Measurements from ENCODE around the gene TMEM170B.

TMEM170B gene

GRCh38 chr6:11606332-11606731, 68.8 kb downstream of the TMEM170B start:
- H3K27ac Mint-ChIP-seq, result no peak overlapping the region
- H3K36me3 Mint-ChIP-seq (ENCODE audit: low read depth), result no peaks in the 10 kb centered on the region
- H3K4me1 Mint-ChIP-seq (ENCODE audit: low read depth), result no peaks in the 10 kb centered on the region
- H3K9me3 Mint-ChIP-seq, result no peaks in the 10 kb centered on the region
- H3K27me3 Mint-ChIP-seq (ENCODE audit: low read depth), result peaks cover 12% of the 10 kb centered on the region
- no peak for DNase-seq (ENCODE audit: low spot score)
- H3K4me3 Mint-ChIP-seq, result no peak overlapping the region

GRCh38 chr6:11607383-11607782, 69.8 kb downstream of the TMEM170B start:
- Mint-ChIP-seq H3K9me3 (no peaks in the 10 kb centered on the region), H3K27me3 (ENCODE audit: low read depth) (peaks cover 10% of the 10 kb centered on the region), H3K4me1 (ENCODE audit: low read depth) (no peaks in the 10 kb centered on the region), H3K36me3 (ENCODE audit: low read depth) (no peaks in the 10 kb centered on the region), H3K27ac (no peak overlapping the region), H3K4me3 (no peak overlapping the region)
- DNase-seq (ENCODE audit: low spot score), result no peak

DNA sequence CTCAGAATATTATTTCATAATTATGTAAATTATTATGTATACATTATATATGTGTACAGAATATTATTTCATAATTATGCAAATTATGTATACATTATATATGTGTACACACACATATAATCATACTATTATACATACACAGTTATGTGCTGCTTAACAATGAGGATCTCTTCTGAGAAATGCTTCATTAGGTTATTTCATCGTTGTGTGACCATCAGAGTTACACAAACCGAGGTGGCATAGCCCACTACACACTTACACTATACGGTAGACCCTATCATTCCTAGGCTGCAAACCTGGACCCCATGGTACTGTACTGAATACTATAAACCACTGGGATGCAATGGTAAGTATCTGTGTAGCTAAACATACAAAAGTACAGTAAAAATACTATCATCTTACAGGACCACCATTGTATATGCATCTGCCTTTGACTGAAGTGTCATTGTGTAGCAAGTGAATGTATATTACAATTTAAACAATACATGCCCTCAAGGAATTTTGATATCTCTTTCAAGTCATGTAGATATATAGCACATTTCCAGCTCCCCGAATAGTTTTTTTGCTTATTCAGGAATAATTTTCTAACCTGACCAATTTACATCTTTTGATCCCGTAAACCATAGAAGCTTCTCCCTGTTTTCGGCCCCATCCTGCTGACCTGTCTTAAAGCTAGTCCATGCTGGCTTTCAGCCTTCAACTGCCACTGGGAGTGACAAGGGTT, 71.2 kb downstream of the TMEM170B start:
- Mint-ChIP-seq H3K27ac (no peak overlapping the region), H3K9me3 (no peaks in the 10 kb centered on the region), H3K36me3 (ENCODE audit: low read depth) (no peaks in the 10 kb centered on the region), H3K4me1 (ENCODE audit: low read depth) (no peaks in the 10 kb centered on the region), H3K27me3 (ENCODE audit: low read depth) (peaks cover 5% of the 10 kb centered on the region), H3K4me3 (no peak overlapping the region)
- no peak for DNase-seq (ENCODE audit: low spot score)

GRCh38 chr6:11609324-11610071, 71.9 kb downstream of the TMEM170B start:
- DNase-seq (ENCODE audit: low spot score), result no peak
- H3K27ac Mint-ChIP-seq, result no peak overlapping the region

DNA sequence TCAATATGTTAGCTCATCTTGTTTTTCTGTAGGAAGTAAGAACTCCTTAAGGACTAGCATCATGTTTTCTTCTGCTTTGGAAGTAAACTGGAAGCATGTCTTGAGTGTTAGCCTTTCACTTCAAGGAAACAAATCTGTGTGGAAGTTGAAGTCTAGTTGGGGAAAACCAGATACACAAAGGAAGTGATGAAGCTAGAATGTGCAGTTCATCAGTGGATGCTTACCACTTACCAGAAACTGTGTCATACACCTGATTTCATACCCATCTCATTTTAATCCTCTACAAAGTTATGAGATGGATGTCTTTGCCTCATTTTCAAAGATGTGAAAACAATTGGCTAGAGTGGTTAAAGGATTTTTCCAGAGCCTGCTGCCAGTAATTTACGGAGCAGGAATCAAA, 75.8 kb downstream of the TMEM170B start:
- Mint-ChIP-seq H3K9me3 (no peaks in the 10 kb centered on the region), H3K27me3 (ENCODE audit: low read depth) (no peaks in the 10 kb centered on the region), H3K36me3 (ENCODE audit: low read depth) (no peaks in the 10 kb centered on the region), H3K4me3 (no peak overlapping the region), H3K4me1 (ENCODE audit: low read depth) (no peaks in the 10 kb centered on the region), H3K27ac (no peak overlapping the region)
- DNase-seq (ENCODE audit: low spot score), result no peak

More at GRCh38 chr6:11609324-11610071, 71.9 kb downstream of the TMEM170B start:
- Mint-ChIP-seq H3K4me3 (no peak overlapping the region), H3K9me3 (no peaks in the 10 kb centered on the region), H3K36me3 (ENCODE audit: low read depth) (no peaks in the 10 kb centered on the region), H3K27me3 (ENCODE audit: low read depth) (peaks cover under 1% of the 10 kb centered on the region), H3K4me1 (ENCODE audit: low read depth) (no peaks in the 10 kb centered on the region)

- Mint-ChIP-seq H3K27me3 (ENCODE audit: low read depth) (no peaks in the 10 kb centered on the region), H3K36me3 (ENCODE audit: low read depth) (no peaks in the 10 kb centered on the region), H3K4me1 (ENCODE audit: low read depth) (no peaks in the 10 kb centered on the region), H3K9me3 (no peaks in the 10 kb centered on the region), H3K4me3 (no peak overlapping the region), H3K27ac (no peak overlapping the region)
- DNase-seq (ENCODE audit: low spot score), result no peak
Measured at GRCh38 chr6:11613858-11614257, 76.3 kb downstream of the TMEM170B start.

DNA sequence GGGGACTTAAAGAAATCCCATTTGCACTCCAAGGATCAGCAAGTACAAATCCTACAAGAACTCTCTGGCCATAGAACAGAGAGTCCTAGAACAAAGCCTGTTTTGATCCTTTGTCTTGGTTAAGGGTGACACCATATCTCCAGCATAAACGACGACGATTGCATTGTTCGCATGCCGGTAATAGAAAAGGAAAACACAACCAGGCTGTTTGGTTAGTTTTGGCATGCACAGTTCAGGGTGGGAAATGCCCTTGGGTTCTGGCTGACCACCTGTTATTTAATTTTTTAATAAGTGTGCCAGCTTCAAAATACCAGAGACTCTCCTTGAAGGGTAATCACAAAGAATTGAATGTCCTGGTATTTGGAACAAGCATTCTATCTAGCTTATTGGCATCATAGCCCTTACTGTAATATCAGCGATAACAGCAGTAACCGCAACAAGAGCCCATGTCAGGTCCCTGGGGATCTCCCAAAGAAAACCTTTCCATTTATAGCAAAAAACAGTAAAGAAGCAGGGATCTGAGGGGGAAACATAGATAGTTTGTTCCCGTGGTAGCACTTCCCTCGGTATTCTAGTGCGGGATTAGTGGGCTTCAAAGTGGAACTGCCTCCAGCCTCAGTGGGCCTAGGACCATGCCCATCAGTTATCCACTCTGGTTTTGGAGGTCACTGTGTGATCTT, 77.1 kb downstream of the TMEM170B start:
- no peak for DNase-seq (ENCODE audit: low spot score)
- Mint-ChIP-seq H3K4me1 (ENCODE audit: low read depth) (no peaks in the 10 kb centered on the region), H3K4me3 (no peak overlapping the region), H3K9me3 (no peaks in the 10 kb centered on the region), H3K36me3 (ENCODE audit: low read depth) (no peaks in the 10 kb centered on the region), H3K27me3 (ENCODE audit: low read depth) (no peaks in the 10 kb centered on the region), H3K27ac (no peak overlapping the region)

DNA sequence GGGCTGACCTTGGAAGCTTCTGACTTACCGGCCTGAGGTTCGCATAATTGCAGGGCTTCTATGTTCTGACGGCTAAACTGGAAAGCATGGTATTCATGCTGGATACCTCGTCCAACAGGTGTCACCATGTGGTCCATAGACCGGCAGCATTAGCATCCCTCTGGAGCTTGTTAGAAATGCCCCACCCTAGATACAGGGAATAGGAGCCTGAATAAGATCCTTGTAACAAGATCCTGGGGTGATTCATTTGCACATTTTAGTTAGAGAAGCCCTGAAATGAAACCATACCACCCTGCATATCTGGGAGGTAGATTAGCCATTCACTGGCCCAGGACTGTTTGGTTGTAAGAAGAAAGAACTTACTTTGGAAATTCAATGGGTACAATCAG, 77.7 kb downstream of the TMEM170B start:
- no peak for DNase-seq (ENCODE audit: low spot score)
- Mint-ChIP-seq H3K27me3 (ENCODE audit: low read depth) (no peaks in the 10 kb centered on the region), H3K4me3 (no peak overlapping the region), H3K27ac (no peak overlapping the region), H3K9me3 (no peaks in the 10 kb centered on the region), H3K36me3 (ENCODE audit: low read depth) (no peaks in the 10 kb centered on the region), H3K4me1 (ENCODE audit: low read depth) (no peaks in the 10 kb centered on the region)

DNA sequence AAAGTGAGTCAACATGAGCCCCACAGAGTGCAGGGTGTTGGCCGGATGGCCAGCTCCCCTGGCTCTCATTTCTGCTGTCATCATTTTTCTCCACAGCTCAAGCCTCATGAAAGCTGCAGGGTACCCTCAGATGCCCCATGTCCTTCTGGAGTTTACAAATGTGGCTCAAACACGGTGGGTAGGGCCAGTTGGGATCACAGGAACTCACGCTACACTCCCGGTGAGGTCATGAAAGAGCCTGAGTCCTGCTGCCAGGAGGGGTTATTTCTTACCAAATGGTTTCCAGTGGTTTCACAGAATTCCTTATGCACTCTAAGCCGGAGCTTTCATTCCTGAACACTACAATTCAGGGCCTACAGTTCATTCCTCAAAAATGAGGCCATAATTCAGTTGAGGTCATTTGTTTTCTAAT, 78.7 kb downstream of the TMEM170B start:
- Mint-ChIP-seq H3K4me1 (ENCODE audit: low read depth) (no peaks in the 10 kb centered on the region), H3K4me3 (no peak overlapping the region), H3K36me3 (ENCODE audit: low read depth) (no peaks in the 10 kb centered on the region), H3K27me3 (ENCODE audit: low read depth) (no peaks in the 10 kb centered on the region), H3K27ac (no peak overlapping the region), H3K9me3 (no peaks in the 10 kb centered on the region)
- DNase-seq (ENCODE audit: low spot score), result no peak

GRCh38 chr6:11618533-11618932, 81.0 kb downstream of the TMEM170B start:
- no peak for DNase-seq (ENCODE audit: low spot score)
- Mint-ChIP-seq H3K27ac (no peak overlapping the region), H3K9me3 (no peaks in the 10 kb centered on the region), H3K27me3 (ENCODE audit: low read depth) (no peaks in the 10 kb centered on the region), H3K4me3 (no peak overlapping the region), H3K36me3 (ENCODE audit: low read depth) (no peaks in the 10 kb centered on the region), H3K4me1 (ENCODE audit: low read depth) (no peaks in the 10 kb centered on the region)

DNA sequence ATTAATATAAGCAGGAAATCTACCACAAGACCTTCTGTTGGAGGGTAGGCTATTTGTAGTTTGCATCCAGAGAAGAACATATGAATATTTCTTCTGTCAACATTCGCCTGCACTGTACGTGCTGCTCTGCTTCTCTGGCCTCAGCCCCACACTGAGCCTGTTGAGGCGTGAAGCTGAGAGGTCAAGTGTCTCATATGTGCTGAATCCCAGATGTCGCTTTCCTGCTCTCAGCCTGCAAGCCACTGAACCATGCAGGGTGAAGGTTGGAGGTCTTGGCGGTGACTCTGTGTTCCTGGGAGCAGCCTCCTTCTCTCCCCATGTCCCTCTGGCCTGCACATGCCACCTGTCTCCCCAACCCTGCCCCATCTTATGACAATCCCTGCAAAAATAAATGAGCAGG, 83.6 kb downstream of the TMEM170B start:
- no peak overlapping the region for H3K27ac Mint-ChIP-seq
- no peak for DNase-seq (ENCODE audit: low spot score)
- no peaks in the 10 kb centered on the region for H3K9me3 Mint-ChIP-seq
- H3K4me1 Mint-ChIP-seq (ENCODE audit: low read depth), result no peaks in the 10 kb centered on the region
- H3K36me3 Mint-ChIP-seq (ENCODE audit: low read depth), result no peaks in the 10 kb centered on the region
- no peaks in the 10 kb centered on the region for H3K27me3 Mint-ChIP-seq (ENCODE audit: low read depth)
- H3K4me3 Mint-ChIP-seq, result no peak overlapping the region

DNA sequence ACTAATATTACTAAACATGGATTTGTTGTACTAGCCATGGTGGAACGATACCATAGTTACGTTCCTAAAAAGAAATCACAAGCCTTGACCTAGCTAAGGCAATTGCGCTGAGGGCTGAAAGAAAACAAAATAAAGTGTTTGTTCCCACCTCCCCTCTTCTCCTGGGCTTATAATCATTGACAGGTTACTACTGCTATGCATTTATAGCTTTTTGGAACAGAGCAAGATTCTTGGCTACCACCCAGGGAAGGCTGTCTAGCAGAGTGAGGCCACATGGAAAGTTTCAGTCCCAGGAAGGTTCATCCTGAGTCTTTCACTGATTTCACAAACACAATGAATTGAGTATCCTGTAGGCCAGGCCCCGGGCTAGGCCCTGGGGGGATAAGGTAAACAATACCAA, 84.6 kb downstream of the TMEM170B start:
- Mint-ChIP-seq H3K4me1 (ENCODE audit: low read depth) (no peaks in the 10 kb centered on the region), H3K27me3 (ENCODE audit: low read depth) (no peaks in the 10 kb centered on the region), H3K36me3 (ENCODE audit: low read depth) (no peaks in the 10 kb centered on the region), H3K4me3 (no peak overlapping the region), H3K9me3 (no peaks in the 10 kb centered on the region), H3K27ac (no peak overlapping the region)
- no peak for DNase-seq (ENCODE audit: low spot score)

GRCh38 chr6:11623272-11623671, 85.7 kb downstream of the TMEM170B start:
- DNase-seq (ENCODE audit: low spot score), result no peak
- Mint-ChIP-seq H3K27me3 (ENCODE audit: low read depth) (peaks cover 1% of the 10 kb centered on the region), H3K4me3 (no peak overlapping the region), H3K27ac (no peak overlapping the region), H3K9me3 (no peaks in the 10 kb centered on the region), H3K36me3 (ENCODE audit: low read depth) (no peaks in the 10 kb centered on the region), H3K4me1 (ENCODE audit: low read depth) (no peaks in the 10 kb centered on the region)

DNA sequence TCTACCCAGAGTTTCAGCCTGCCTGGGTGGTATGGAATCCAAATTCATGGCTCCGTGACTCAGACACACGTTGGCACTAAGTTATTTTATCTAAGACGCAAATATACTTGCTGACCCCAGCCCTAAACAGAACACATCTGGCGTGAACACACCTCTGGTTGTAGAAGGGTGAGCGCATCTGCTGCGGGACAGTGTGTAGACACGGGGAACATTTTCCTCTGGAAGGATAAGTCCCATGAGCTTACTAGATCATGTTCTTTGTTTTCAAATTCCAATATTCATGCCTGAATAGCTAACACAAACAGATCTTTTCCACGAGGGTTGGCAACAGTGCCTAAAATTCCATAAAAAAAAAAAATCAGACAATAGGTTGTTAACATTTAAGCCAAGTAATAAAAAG, 87.8 kb downstream of the TMEM170B start:
- no peaks in the 10 kb centered on the region for H3K4me1 Mint-ChIP-seq (ENCODE audit: low read depth)
- H3K27ac Mint-ChIP-seq, result no peak overlapping the region
- no peak overlapping the region for H3K4me3 Mint-ChIP-seq
- no peaks in the 10 kb centered on the region for H3K9me3 Mint-ChIP-seq
- DNase-seq (ENCODE audit: low spot score), result no peak
- no peaks in the 10 kb centered on the region for H3K36me3 Mint-ChIP-seq (ENCODE audit: low read depth)
- peaks cover 3% of the 10 kb centered on the region for H3K27me3 Mint-ChIP-seq (ENCODE audit: low read depth)
